Activated CD4-positive, alpha-beta T cell treated with anti-CD3 and anti-CD28 coated beads for 24 hours (primary cell): ENCODE results near the gene IER3.
"Not testable (repeated sequence)": the region's sequence is repeated elsewhere in the genome, so short reads cannot be mapped to it uniquely, and the experiment has no call there.

Experiments
- DNase-seq, 2 donors: peaks; one replicate each; pipeline ENCODE4 v3.0.0-alpha.2; 2020; ENCODE audit warnings: low read depth in 2 of 2

IER3 gene

GRCh38 chr6:30768634-30769087 is 24.3 kb upstream of the IER3 start:
- no peak for DNase-seq

GRCh38 chr6:30767944-30768301 is 23.6 kb upstream of the IER3 start:
- DNase-seq = no peak

DNA sequence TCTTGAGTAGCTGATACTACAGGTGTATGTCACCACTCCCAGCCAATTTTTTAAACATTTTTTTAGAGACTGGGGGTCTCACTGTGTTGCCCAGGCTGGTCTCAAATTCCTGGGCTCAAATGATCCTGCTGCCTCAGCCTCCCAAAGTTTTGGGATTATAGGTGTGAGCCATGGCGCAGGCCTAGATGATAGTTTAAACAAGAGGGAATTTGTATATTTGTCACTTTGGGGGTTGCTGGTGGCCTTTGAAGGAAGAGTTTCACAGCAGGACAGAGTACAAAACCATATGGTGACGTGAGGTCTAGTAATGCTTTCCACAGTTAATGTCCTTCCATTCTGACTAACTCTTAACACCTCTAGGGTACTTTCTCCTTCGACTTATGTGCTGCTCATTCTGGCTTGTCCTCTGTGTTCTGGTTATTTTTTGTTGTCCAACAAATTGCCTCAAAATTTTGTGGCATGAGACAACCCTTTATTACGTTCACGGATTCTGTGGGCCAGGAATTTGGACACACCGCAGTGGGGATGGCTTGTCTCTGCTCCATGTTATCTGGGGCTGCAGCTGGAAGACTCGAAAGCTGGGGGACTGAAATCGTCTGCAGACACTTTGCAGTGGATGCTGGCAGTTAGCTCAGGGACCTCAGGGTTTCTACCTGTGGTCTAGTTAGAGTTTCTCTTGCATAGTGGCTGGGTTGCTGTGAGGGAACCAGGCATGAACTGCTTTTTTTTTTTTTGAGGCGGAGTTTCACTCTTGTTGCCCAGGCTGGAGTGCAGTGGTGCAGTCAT is 23.0 kb upstream of the IER3 start:
- DNase-seq = no peak

DNA sequence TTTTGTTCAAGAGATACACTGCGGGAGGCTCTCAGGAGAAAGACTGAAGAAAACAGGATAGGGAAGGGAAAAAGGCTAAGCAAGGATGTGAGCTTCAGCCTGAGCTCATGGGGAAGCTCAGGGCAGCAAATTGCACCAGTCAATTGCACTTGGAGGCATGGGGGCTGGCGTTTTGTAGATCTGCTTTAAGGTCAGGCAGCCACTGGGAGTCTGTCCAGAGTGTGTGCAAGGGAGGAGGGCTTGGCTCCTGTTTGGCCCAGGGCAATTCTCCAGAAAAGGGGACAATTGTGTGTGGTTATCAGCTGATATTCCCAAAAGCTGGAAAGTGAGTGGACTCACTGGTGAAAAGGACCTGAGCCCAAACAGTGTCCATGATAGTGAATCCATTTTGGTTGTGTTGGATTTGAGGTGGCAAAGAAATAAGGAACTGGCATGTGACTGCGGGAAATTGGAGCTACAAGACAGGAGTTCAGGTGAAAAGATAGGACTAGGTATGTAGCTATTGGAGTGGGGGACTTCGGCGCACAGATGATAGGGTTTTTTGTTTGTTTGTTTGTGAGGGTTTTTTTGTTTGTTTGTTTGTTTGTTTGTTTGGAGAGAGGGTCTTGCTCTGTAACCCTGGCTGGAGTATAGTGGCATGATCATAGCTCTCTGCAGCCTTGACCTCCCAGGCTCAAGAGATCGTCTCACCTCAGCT is 22.3 kb upstream of the IER3 start:
- DNase-seq = no peak

DNA sequence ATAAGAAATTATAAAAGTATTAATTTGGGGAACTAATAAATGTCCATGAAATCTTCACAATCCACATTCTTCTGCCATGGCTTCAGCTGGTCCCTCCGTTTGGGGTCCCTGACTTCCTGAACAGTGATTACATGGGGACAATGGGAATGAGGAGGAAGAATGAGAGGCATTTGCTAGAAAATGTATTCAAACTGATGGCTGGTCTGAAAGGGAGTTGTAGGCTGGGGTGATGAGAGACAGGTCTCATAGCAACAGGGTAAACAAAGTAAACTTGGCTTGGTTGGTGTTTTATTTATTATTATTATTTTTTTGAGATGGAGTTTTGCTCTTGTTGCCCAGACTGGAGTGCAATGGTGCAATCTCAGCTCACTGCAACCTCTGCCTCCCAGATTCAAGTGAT is 21.1 kb upstream of the IER3 start:
- DNase-seq = not testable (repeated sequence)

DNA sequence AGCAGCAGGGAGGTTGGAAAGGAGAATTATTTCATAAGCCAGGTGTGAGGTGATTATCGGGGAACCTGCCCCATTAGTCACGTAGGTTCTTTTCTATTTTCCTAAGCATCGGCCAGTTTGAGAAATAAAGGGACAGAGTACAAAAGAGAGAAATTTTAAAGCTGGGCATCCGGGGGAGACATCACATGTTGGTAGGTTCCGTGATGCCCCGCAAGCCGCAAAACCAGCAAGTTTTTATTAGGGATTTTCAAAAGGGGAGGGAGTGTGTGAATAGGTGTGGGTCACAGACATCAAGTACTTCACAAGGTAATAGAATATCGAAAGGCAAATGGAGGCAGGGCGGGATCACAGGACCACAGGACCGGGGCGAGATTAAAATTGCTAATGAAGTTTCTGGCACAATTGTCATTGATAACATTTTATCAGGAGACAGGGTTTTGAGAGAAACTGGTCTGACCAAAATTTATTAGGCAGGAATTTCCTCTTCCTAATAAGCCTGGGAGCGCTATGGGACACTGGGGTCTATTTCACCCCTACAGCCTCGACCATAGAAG is 20.2 kb upstream of the IER3 start:
- DNase-seq = not testable (repeated sequence)

DNA sequence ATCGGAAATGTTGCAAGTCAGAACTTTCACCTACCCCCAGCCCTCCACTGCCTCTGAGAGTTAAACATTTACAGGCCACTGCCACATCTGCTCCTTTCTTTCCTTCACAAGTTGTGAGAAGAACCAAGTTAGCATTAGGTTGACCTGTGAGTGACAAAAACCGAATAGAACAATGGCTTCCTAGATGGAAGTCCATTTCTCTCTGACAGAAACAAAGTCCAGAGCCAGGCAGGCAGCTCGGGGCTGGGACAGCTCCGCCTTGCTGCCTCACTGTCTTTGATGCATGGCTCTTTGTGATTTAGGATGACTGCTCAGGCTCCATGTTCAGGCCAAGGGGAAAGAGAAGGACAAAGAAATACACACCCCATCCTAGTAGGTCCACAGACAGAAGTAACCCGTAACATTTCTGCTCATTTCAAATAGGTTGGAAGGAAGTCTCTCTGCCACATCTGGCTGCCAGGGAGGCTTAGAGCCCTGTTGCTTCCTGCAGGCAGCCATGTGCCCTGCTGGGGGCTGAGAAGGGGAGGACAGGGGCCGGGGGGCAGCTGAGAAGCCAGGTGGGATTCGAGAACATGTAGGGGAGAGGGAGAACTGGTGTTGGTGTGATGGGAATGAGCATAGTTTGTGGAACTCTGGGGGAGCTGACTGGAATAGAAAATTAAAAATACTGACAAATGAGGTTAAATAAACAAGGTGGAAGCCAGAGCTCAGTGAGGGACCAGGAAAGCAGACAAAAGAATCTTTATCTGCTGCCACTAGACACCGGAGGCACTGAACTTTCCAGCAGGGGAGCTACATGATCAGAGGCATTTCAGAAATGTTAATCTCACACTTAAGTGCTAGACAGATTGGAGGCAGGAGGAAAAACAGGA is 19.5 kb upstream of the IER3 start:
- no peak for DNase-seq

GRCh38 chr6:30763155-30763617 is 18.8 kb upstream of the IER3 start:
- DNase-seq = no peak

DNA sequence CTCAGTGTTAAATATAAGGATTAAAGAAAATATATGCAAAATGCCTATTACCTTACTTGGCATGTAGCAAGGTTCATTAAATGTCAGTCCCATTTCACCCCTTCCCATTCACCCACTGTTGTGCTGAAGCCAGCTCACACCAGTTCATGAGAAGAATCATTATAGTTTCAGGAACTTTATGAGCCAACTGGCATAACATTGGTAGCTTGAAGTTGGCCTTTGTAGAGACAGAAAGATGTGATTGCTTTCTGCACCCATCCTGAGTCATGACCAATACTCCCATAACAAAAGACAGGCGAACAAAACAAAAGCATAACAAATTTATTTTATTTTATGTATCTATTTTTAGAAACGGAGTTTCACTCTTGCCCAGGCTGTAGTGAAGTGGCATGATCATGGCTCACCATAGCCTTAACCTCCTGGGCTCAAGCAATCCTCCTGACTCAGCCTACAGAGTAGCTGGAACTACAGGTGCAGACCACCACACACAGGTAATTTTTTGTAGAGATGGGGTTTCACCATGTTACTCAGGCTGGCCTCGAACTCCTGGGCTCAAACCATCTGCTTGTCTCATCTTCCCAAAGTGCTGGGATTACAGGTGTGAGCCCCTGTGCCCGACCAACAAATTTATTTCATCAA is 17.6 kb upstream of the IER3 start:
- no peak for DNase-seq

DNA sequence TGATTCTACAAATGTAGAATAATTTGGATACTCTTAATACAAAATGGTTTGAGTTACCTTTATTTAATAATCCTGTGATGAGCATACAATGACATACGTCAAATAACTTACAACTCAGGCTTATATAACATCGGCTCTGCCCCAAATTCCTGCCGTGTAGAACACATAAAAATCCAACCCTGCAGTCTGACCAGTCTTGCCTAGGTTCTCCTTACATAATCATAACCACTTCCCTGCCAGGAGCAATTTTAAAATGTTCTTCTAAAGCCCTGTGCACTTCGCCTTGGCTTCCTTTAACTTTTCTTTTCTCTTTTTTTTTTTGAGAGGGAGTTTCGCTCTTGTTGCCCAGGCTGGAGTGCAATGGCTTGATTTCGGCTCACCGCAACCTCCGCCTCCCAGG is 16.2 kb upstream of the IER3 start:
- DNase-seq = no peak

DNA sequence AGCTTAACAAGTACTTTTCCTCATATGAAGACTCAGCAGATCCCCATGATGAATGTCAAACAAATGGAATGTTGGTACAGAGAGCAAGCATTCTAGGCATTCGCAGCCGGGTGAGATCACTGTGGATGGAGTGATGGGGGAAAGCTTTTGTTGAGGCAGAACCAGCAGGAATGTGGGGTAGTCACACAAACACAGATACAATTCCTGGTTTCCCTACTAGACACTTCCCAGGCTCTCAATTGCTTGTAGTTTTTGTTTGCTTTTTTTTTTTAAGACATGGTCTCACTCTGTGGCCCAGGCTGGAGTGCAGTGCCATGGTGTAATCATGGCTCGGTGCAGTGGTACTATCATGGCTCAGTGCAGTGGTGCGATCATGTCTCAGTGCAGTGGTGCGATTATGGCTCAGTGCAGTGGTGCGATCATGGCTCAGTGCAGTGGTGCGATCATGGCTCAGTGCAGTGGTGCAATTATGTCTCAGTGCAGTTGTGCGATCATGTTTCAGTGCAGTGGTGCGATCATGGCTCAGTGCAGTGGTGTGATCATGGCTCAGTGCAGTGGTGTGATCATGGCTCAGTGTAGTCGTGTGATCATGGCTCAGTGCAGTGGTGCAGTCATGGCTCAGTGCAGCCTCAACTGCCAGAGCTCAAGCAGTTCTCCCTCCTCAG is 15.4 kb upstream of the IER3 start:
- DNase-seq = no peak

- no peak for DNase-seq
These were observed 13.0 kb upstream of the IER3 start for GRCh38 chr6:30757261-30757904.

GRCh38 chr6:30756405-30757003 is 12.2 kb upstream of the IER3 start:
- DNase-seq = not testable (repeated sequence)

GRCh38 chr6:30754631-30755030 is 10.3 kb upstream of the IER3 start:
- no peak for DNase-seq

GRCh38 chr6:30752157-30752927 is 8.0 kb upstream of the IER3 start:
- DNase-seq = no peak

- no peak for DNase-seq
These were observed 6.0 kb upstream of the IER3 start for GRCh38 chr6:30750379-30750668.

GRCh38 chr6:30749554-30750378 is 5.4 kb upstream of the IER3 start:
- no peak for DNase-seq

DNA sequence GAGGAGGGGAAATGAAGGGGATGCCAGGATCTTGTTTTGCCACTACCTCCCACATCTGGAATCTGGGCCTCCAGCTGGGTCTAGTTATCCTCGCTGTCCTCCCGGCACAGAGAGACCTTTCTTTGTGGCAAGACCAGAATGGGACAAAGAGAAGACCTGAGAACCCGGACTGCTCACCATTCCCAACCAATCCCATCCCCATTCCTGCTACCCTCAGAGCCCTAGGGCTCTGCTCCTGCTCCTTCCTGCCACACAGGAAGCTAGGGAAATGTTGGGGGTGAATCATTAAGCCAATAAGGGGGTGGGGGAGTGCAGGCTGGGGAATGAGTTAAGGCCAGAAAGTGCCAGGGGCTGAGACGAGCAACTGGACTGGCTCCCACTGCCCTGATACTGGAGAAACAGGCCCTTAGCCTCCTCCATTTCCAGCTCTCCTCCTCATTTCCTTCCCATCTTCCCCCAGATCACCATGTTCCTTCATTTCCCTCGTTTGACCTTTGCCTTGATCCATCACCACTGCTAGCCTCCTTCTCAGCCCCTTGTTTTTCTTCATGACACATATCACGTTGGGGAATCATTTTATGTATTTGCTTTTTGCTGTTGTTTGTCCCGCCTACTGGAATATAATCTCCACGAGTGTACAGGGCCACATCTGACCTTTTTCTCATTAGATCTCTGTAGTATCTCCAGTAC is 4.6 kb upstream of the IER3 start:
- no peak for DNase-seq
